H9 (cell line): Measurements from ENCODE around the gene TMEM135. TPM values are rescaled to one million over a fixed set of nuclear protein-coding genes. Genes with fewer than 3 reads are reported as not detected.

Source experiments
- DNase-seq: peaks from one replicate; pipeline ENCODE4 v3.0.0-alpha.2; 2017
- H2AFZ ChIP-seq: one replicate; pipeline ENCODE4 v1.6.1; 2013; ENCODE audit warnings: mild to moderate bottlenecking, low read length, control low read depth, moderate library complexity
- H2AK5ac ChIP-seq: 2 replicates; pipeline ENCODE4 v1.6.1; 2013; ENCODE audit warnings: low read length, control low read depth, mixed read lengths; ENCODE audit not compliant: insufficient read length
- H2BK120ac ChIP-seq: one replicate; pipeline ENCODE4 v1.6.1; 2013; ENCODE audit warnings: low read depth, mild to moderate bottlenecking, low read length, control low read depth, inconsistent platforms; ENCODE audit not compliant: poor library complexity, severe bottlenecking
- H2BK12ac ChIP-seq: 2 replicates; pipeline ENCODE4 v1.6.1; 2013; ENCODE audit warnings: low read length, control low read depth, mixed read lengths, low read depth; ENCODE audit not compliant: insufficient read length
- H2BK15ac ChIP-seq: 2 replicates; pipeline ENCODE4 v1.6.1; 2013; ENCODE audit warnings: low read depth, low read length, control low read depth
- H2BK20ac ChIP-seq: one replicate; pipeline ENCODE4 v1.6.1; 2013; ENCODE audit warnings: low read depth, mild to moderate bottlenecking, low read length, control low read depth, inconsistent platforms; ENCODE audit not compliant: poor library complexity, severe bottlenecking
- H2BK5ac ChIP-seq: 2 replicates; pipeline ENCODE4 v1.6.1; 2013; ENCODE audit warnings: low read length, control low read depth, mixed read lengths; ENCODE audit not compliant: insufficient read length
- H3K14ac ChIP-seq: 2 replicates; pipeline ENCODE4 v1.6.1; 2013; ENCODE audit warnings: low read length, control low read depth; ENCODE audit not compliant: insufficient read depth
- H3K18ac ChIP-seq: 2 replicates; pipeline ENCODE4 v1.6.1; 2013; ENCODE audit warnings: low read depth, mild to moderate bottlenecking, mixed read lengths, low read length, control low read depth; ENCODE audit not compliant: insufficient read length
- H3K23ac ChIP-seq: 2 replicates; pipeline ENCODE4 v1.6.1; 2013; ENCODE audit warnings: low read length, control low read depth, mixed read lengths, low read depth; ENCODE audit not compliant: insufficient read length
- H3K23me2 ChIP-seq: 2 replicates; pipeline ENCODE4 v1.6.1; 2013; ENCODE audit warnings: low read depth, mild to moderate bottlenecking, mixed read lengths, low read length, control low read depth; ENCODE audit not compliant: insufficient read length, poor library complexity, severe bottlenecking
- H3K27ac ChIP-seq: 2 replicates; pipeline ENCODE4 v1.5.1; 2013; ENCODE audit warnings: low read length, control low read depth, mixed read lengths, low read depth; ENCODE audit not compliant: insufficient read length
- H3K27me3 ChIP-seq: 2 replicates; pipeline ENCODE4 v1.6.1; 2013; ENCODE audit warnings: low read length, control low read depth, inconsistent platforms; ENCODE audit not compliant: insufficient read depth
- H3K4ac ChIP-seq: 2 replicates; pipeline ENCODE4 v1.6.1; 2013; ENCODE audit warnings: low read depth, mild to moderate bottlenecking, control low read depth, inconsistent platforms, low read length, moderate library complexity
- H3K4me1 ChIP-seq: 2 replicates; pipeline ENCODE4 v1.6.1; 2013; ENCODE audit warnings: low read length, control low read depth, inconsistent platforms; ENCODE audit not compliant: insufficient read depth
- H3K4me2 ChIP-seq: 2 replicates; pipeline ENCODE4 v1.6.1; 2013; ENCODE audit warnings: low read length, control low read depth, mixed read lengths; ENCODE audit not compliant: insufficient read length, insufficient read depth
- H3K56ac ChIP-seq: 2 replicates; pipeline ENCODE4 v1.6.1; 2013; ENCODE audit warnings: low read depth, mild to moderate bottlenecking, mixed read lengths, low read length, control low read depth; ENCODE audit not compliant: insufficient read length
- H3K79me1 ChIP-seq: 2 replicates; pipeline ENCODE4 v1.6.1; 2013; ENCODE audit warnings: low read depth, mild to moderate bottlenecking, moderate library complexity, low read length, control low read depth, inconsistent platforms; ENCODE audit not compliant: insufficient read depth, poor library complexity, severe bottlenecking
- H3K79me2 ChIP-seq: 2 replicates; pipeline ENCODE4 v1.6.1; 2013; ENCODE audit warnings: low read length, control low read depth, inconsistent platforms; ENCODE audit not compliant: insufficient read depth
- H3K9ac ChIP-seq: 2 replicates; pipeline ENCODE4 v1.6.1; 2013; ENCODE audit warnings: low read length, control low read depth, mixed read lengths; ENCODE audit not compliant: insufficient read length; ENCODE audit errors: extremely low read depth
- H3K9me3 ChIP-seq: one replicate; pipeline ENCODE4 v1.6.1; 2013; ENCODE audit warnings: low read depth, low read length, inconsistent platforms; ENCODE audit not compliant: control insufficient read depth
- H3T11ph ChIP-seq: one replicate; pipeline ENCODE4 v1.6.1; 2013; ENCODE audit warnings: mild to moderate bottlenecking, low read length, control low read depth, inconsistent platforms
- H4K20me1 ChIP-seq: one replicate; pipeline ENCODE4 v1.6.1; 2013; ENCODE audit not compliant: control insufficient read depth, insufficient read length, insufficient read depth
- H4K5ac ChIP-seq: 2 replicates; pipeline ENCODE4 v1.6.1; 2013; ENCODE audit warnings: low read depth, mild to moderate bottlenecking, mixed read lengths, low read length, control low read depth; ENCODE audit not compliant: insufficient read length
- H4K8ac ChIP-seq: replicated peaks from 2 replicates; pipeline ENCODE4 v1.6.1; 2013; ENCODE audit warnings: low read length, control low read depth, mixed read lengths, low read depth; ENCODE audit not compliant: insufficient read length
- H4K91ac ChIP-seq: 2 replicates; pipeline ENCODE4 v1.6.1; 2013; ENCODE audit warnings: low read depth, mild to moderate bottlenecking, moderate library complexity, mixed read lengths, low read length, control low read depth; ENCODE audit not compliant: insufficient read length
- H3K27ac Mint-ChIP-seq, 3 experiments: 2 replicates in 2 of 3; 3 replicates in 1 of 3; pipeline ENCODE4 v1.8.0; 2020 to 2021; ENCODE audit warnings: mixed read lengths in 3 of 3, mild to moderate bottlenecking in 1 of 3, moderate library complexity in 1 of 3
- H3K27me3 Mint-ChIP-seq: 2 replicates; pipeline ENCODE4 v1.8.0; 2021; ENCODE audit warnings: low read depth, mild to moderate bottlenecking, moderate library complexity, mixed read lengths
- H3K36me3 Mint-ChIP-seq, 3 experiments: 2 replicates in 2 of 3; 3 replicates in 1 of 3; pipeline ENCODE4 v1.8.0; 2020 to 2021; ENCODE audit warnings: low read depth in 3 of 3, mixed read lengths in 3 of 3; ENCODE audit not compliant: insufficient read depth in 1 of 3
- H3K4me1 Mint-ChIP-seq, 2 experiments: 2 replicates each; pipeline ENCODE4 v1.8.0; 2020; ENCODE audit warnings: mixed read lengths in 2 of 2
- H3K4me3 Mint-ChIP-seq, 2 experiments: 2 replicates in 1 of 2; 3 replicates in 1 of 2; pipeline ENCODE4 v1.8.0; 2020 to 2021; ENCODE audit warnings: mild to moderate bottlenecking in 2 of 2, mixed read lengths in 2 of 2, moderate library complexity in 1 of 2
- H3K9me3 Mint-ChIP-seq, 2 experiments: 2 replicates in 1 of 2; 3 replicates in 1 of 2; pipeline ENCODE4 v1.8.0; 2020; ENCODE audit warnings: mild to moderate bottlenecking in 2 of 2, mixed read lengths in 2 of 2, moderate library complexity in 1 of 2
- WGBS: extraction: QIAGEN DNeasy Blood & Tissue Kit; methylation state at CpG from one replicate; pipeline ENCODE4 v1.1.7; 2013; ENCODE audit warnings: missing lambda C conversion rate, low lambda C conversion rate, mixed read lengths; ENCODE audit not compliant: insufficient read length; ENCODE audit errors: extremely low coverage; 5-methylcytosine and 5-hydroxymethylcytosine counted together
- total RNA-seq: library from RNA; stranded (reverse); gene quantifications from 2 replicates; pipeline ENCODE4 v1.2.1, GENCODE V29; 2021
- TF ChIP-seq, protein P1 (sequence below): fragments of 200-600 bp; sonication (generic); conservative IDR thresholded peaks from 3 replicates; pipeline ENCODE4 v1.8.0; 2021; ENCODE audit warnings: antibody characterized with exemption, mild to moderate bottlenecking

Gene TMEM135
- total RNA-seq, 1 experiment from 2014 or later, result 25.2 TPM

- H2AFZ ChIP-seq, result no peak overlapping the region
- DNase-seq, result no peak
- Mint-ChIP-seq H3K4me3 (no peak overlapping the region), H3K4me1 (peaks cover 0 to 4% of the 10 kb centered on the region in 2 experiments; a peak in 1 of 4 replicates), H3K36me3 (no peaks in the 10 kb centered on the region), H3K27me3 (no peaks in the 10 kb centered on the region), H3K27ac (no peak overlapping the region; a peak in 1 of 7 replicates), H3K9me3 (no peaks in the 10 kb centered on the region)
- H2BK20ac ChIP-seq, result no peak overlapping the region
- H3K4me2 ChIP-seq, result no peak overlapping the region
- no peak overlapping the region for H3K56ac ChIP-seq
- no peak overlapping the region for H3K27ac ChIP-seq
- no peak overlapping the region for H4K8ac ChIP-seq
- no peak overlapping the region for H2AK5ac ChIP-seq
- no peaks in the 10 kb centered on the region for H3K79me1 ChIP-seq
- H3K18ac ChIP-seq, result no peak overlapping the region
- H3K23me2 ChIP-seq, result no peaks in the 10 kb centered on the region
- H2BK12ac ChIP-seq, result no peak overlapping the region
- no peak overlapping the region for H3T11ph ChIP-seq
- H4K5ac ChIP-seq, result no peak overlapping the region
- H3K23ac ChIP-seq, result no peak overlapping the region
- TF ChIP-seq, protein P1, sequence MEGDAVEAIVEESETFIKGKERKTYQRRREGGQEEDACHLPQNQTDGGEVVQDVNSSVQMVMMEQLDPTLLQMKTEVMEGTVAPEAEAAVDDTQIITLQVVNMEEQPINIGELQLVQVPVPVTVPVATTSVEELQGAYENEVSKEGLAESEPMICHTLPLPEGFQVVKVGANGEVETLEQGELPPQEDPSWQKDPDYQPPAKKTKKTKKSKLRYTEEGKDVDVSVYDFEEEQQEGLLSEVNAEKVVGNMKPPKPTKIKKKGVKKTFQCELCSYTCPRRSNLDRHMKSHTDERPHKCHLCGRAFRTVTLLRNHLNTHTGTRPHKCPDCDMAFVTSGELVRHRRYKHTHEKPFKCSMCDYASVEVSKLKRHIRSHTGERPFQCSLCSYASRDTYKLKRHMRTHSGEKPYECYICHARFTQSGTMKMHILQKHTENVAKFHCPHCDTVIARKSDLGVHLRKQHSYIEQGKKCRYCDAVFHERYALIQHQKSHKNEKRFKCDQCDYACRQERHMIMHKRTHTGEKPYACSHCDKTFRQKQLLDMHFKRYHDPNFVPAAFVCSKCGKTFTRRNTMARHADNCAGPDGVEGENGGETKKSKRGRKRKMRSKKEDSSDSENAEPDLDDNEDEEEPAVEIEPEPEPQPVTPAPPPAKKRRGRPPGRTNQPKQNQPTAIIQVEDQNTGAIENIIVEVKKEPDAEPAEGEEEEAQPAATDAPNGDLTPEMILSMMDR, result no peak
- H3K4me1 ChIP-seq, result no peaks in the 10 kb centered on the region
- H3K9ac ChIP-seq, result no peak overlapping the region
- H3K14ac ChIP-seq, result no peak overlapping the region
- no peak overlapping the region for H3K4ac ChIP-seq
- H3K9me3 ChIP-seq, result no peaks in the 10 kb centered on the region
- H4K91ac ChIP-seq, result no peak overlapping the region
- H2BK5ac ChIP-seq, result no peak overlapping the region
- H4K20me1 ChIP-seq, result no peaks in the 10 kb centered on the region
- H2BK15ac ChIP-seq, result no peak overlapping the region
- WGBS, result no CpG with 5 or more reads among the region's 1 CpG
- H3K79me2 ChIP-seq, result no peaks in the 10 kb centered on the region
- no peak overlapping the region for H2BK120ac ChIP-seq
- H3K27me3 ChIP-seq, result no peaks in the 10 kb centered on the region
Observed at GRCh38 chr11:87259736-87260135, 222.0 kb downstream of the TMEM135 start.
